Smooth muscle cell (in vitro differentiated cells): ENCODE results near the gene CACFD1. TPM values are rescaled to one million over a fixed set of nuclear protein-coding genes. Genes with fewer than 3 reads are reported as not detected.

Experiments
- DNase-seq: peaks from one replicate; lab custom pipeline; 2025; ENCODE audit not compliant: unreplicated experiment; lab: John Stamatoyannopoulos, UW
- H2AFZ ChIP-seq: fragments of 200-600 bp; sonication (generic); 2 replicates; pipeline ENCODE4 v1.6.0; 2016; ENCODE audit warnings: antibody characterized with exemption, low read depth, mild to moderate bottlenecking
- H3F3A ChIP-seq: fragments of 200-600 bp; sonication (generic); 2 replicates; pipeline ENCODE4 v1.6.0; 2017; ENCODE audit warnings: antibody characterized with exemption, low read depth
- H3K27ac ChIP-seq: fragments of 200-600 bp; sonication (generic); 2 replicates; pipeline ENCODE4 v1.5.1; 2016; ENCODE audit warnings: low read depth, mild to moderate bottlenecking
- H3K27me3 ChIP-seq: fragments of 200-600 bp; sonication (generic); 2 replicates; pipeline ENCODE4 v1.6.1; 2016; ENCODE audit warnings: low read depth, mild to moderate bottlenecking
- H3K36me3 ChIP-seq: fragments of 200-600 bp; sonication (generic); 2 replicates; pipeline ENCODE4 v1.5.1; 2016; ENCODE audit warnings: low read depth
- H3K4me1 ChIP-seq: fragments of 200-600 bp; sonication (generic); 2 replicates; pipeline ENCODE4 v1.5.1; 2016; ENCODE audit warnings: low read depth
- H3K4me2 ChIP-seq: fragments of 200-600 bp; sonication (generic); 2 replicates; pipeline ENCODE4 v1.6.0; 2016; ENCODE audit warnings: mild to moderate bottlenecking
- H3K4me3 ChIP-seq: fragments of 200-600 bp; sonication (generic); 2 replicates; pipeline ENCODE4 v1.5.1; 2016; ENCODE audit warnings: mild to moderate bottlenecking
- H3K79me2 ChIP-seq: fragments of 200-600 bp; sonication (generic); 2 replicates; pipeline ENCODE4 v1.6.0; 2016; ENCODE audit warnings: low read depth, mild to moderate bottlenecking
- H3K9ac ChIP-seq: fragments of 200-600 bp; sonication (generic); 2 replicates; pipeline ENCODE4 v1.6.0; 2016; ENCODE audit warnings: low read depth
- H3K9me3 ChIP-seq: fragments of 200-600 bp; sonication (generic); replicated peaks from 2 replicates; pipeline ENCODE4 v1.5.1; 2016; ENCODE audit warnings: low read depth
- H4K20me1 ChIP-seq: fragments of 200-600 bp; sonication (generic); 2 replicates; pipeline ENCODE4 v1.6.0; 2016; ENCODE audit warnings: low read depth
- CTCF ChIP-seq: fragments of 200-600 bp; sonication (generic); IDR thresholded peaks from 2 replicates; pipeline ENCODE4 v1.5.1; 2017; ENCODE audit warnings: borderline replicate concordance, mild to moderate bottlenecking, antibody characterized with exemption; ENCODE audit not compliant: insufficient read depth, poor library complexity, severe bottlenecking
- WGBS: methylation state at CpG from one replicate; pipeline ENCODE4 v1.1.7; 2016; ENCODE audit warnings: low lambda C conversion rate; 5-methylcytosine and 5-hydroxymethylcytosine counted together
- polyA plus RNA-seq: library from polyadenylated mRNA; unstranded; fragments of >200 nt; fragmentation: Nextera tagmentation; extraction: Ambion mirVana; gene quantifications from 2 replicates; pipeline ENCODE4 v1.2.1, GENCODE V29; 2016
- total RNA-seq: library from RNA; depleted of rRNA; stranded (reverse); fragments of >200 nt; gene quantifications from 2 replicates; pipeline ENCODE4 v1.2.3, GENCODE V29; 2014

Gene CACFD1
- total and polyA plus RNA-seq, 2 experiments from 2014 or later: 5.8 to 27.1 TPM

- Histone ChIP-seq H3K4me1 (peaks cover 10% of the 10 kb centered on the region), H3K4me3 (no peak overlapping the region), H2AFZ (no peak overlapping the region), H3K27me3 (no peaks in the 10 kb centered on the region), H3K27ac (no peak overlapping the region), H3K9me3 (no peaks in the 10 kb centered on the region), H3K4me2 (no peak overlapping the region), H3K79me2 (peaks cover 11% of the 10 kb centered on the region), H3K36me3 (no peaks in the 10 kb centered on the region), H3K9ac (no peak overlapping the region), H4K20me1 (peaks cover 15% of the 10 kb centered on the region), H3F3A (no peaks in the 10 kb centered on the region)
- no peak for DNase-seq
- TF ChIP-seq CTCF: no peak
- 96% methylated on average over 20 of the region's 20 CpGs for WGBS
These were observed 14.0 kb downstream of the CACFD1 start for GRCh38 chr9:133473743-133474142.

- H3K9me3 ChIP-seq: no peaks in the 10 kb centered on the region
- H3K9ac ChIP-seq: no peak overlapping the region
These were observed 14.4 kb downstream of the CACFD1 start for GRCh38 chr9:133474215-133474614.

GRCh38 chr9:133474853-133475252 lies 15.1 kb downstream of the CACFD1 start:
- H3K4me1 ChIP-seq: peaks cover 11% of the 10 kb centered on the region
- H3K9ac ChIP-seq: no peak overlapping the region
- peaks cover 15% of the 10 kb centered on the region for H4K20me1 ChIP-seq
- H3K9me3 ChIP-seq: no peaks in the 10 kb centered on the region
- no peak overlapping the region for H2AFZ ChIP-seq
- H3K79me2 ChIP-seq: peaks cover 12% of the 10 kb centered on the region
- 97% methylated on average over 13 of the region's 20 CpGs for WGBS
- DNase-seq: no peak
- H3F3A ChIP-seq: no peaks in the 10 kb centered on the region
- H3K4me2 ChIP-seq: no peak overlapping the region
- H3K4me3 ChIP-seq: no peak overlapping the region
- H3K27me3 ChIP-seq: no peaks in the 10 kb centered on the region
- no peaks in the 10 kb centered on the region for H3K36me3 ChIP-seq
- H3K27ac ChIP-seq: no peak overlapping the region
- no peak for TF ChIP-seq CTCF

More at GRCh38 chr9:133474215-133474614, 14.4 kb downstream of the CACFD1 start:
- Histone ChIP-seq H3K79me2 (peaks cover 12% of the 10 kb centered on the region), H3K27ac (no peak overlapping the region), H3K4me2 (no peak overlapping the region), H2AFZ (no peak overlapping the region), H3K4me1 (peaks cover 11% of the 10 kb centered on the region), H3K4me3 (no peak overlapping the region), H3K27me3 (no peaks in the 10 kb centered on the region), H4K20me1 (peaks cover 15% of the 10 kb centered on the region), H3K36me3 (no peaks in the 10 kb centered on the region), H3F3A (no peaks in the 10 kb centered on the region)
- DNase-seq: no peak
- TF ChIP-seq CTCF: no peak
- WGBS: 96% methylated on average over 5 of the region's 5 CpGs

GRCh38 chr9:133475292-133476012 lies 15.7 kb downstream of the CACFD1 start:
- H3F3A ChIP-seq: no peaks in the 10 kb centered on the region
- TF ChIP-seq CTCF: no peak
- no peak overlapping the region for H2AFZ ChIP-seq

More at GRCh38 chr9:133475292-133476012, 15.7 kb downstream of the CACFD1 start:
- H3K4me2 ChIP-seq: no peak overlapping the region
- no peak overlapping the region for H3K9ac ChIP-seq
- peaks cover 12% of the 10 kb centered on the region for H3K79me2 ChIP-seq
- no peak for DNase-seq
- peaks cover 11% of the 10 kb centered on the region for H3K4me1 ChIP-seq
- no peaks in the 10 kb centered on the region for H3K9me3 ChIP-seq
- peaks cover 15% of the 10 kb centered on the region for H4K20me1 ChIP-seq
- no peak overlapping the region for H3K27ac ChIP-seq
- no peaks in the 10 kb centered on the region for H3K27me3 ChIP-seq
- H3K36me3 ChIP-seq: no peaks in the 10 kb centered on the region
- no peak overlapping the region for H3K4me3 ChIP-seq
- WGBS: 97% methylated on average over 27 of the region's 27 CpGs
